Activated CD4-positive, alpha-beta memory T cell treated with anti-CD3 and anti-CD28 coated beads for 36 hours (primary cell): ENCODE results near the gene MCOLN2. TPM values are rescaled to one million over a fixed set of nuclear protein-coding genes. Genes with fewer than 3 reads are reported as not detected.
"Not testable (repeated sequence)": the region's sequence is repeated elsewhere in the genome, so short reads cannot be mapped to it uniquely, and the experiment has no call there.

ENCODE experiments used
- CTCF ChIA-PET: fragments of 350-600 bp; sonication (Branson Sonifier 250); formaldehyde crosslinking; loops from one replicate; lab custom pipeline; 2021; ENCODE audit warnings: antibody characterized with exemption, inconsistent platforms; lab: Charles Lee
- POLR2A ChIA-PET: fragments of 350-600 bp; sonication (Branson Sonifier 250); formaldehyde crosslinking; loops from one replicate; lab custom pipeline; 2021; ENCODE audit warnings: antibody characterized with exemption; lab: Charles Lee
- DNase-seq: peaks from one replicate; pipeline ENCODE4 v3.0.0-alpha.2; 2020
- H3K27ac Mint-ChIP-seq: one replicate; pipeline ENCODE4 v1.8.0; 2021; ENCODE audit warnings: mixed read lengths
- H3K27me3 Mint-ChIP-seq: one replicate; pipeline ENCODE4 v1.8.0; 2021; ENCODE audit warnings: mixed read lengths
- H3K36me3 Mint-ChIP-seq: one replicate; pipeline ENCODE4 v1.8.0; 2021; ENCODE audit warnings: mixed read lengths
- H3K4me1 Mint-ChIP-seq: one replicate; pipeline ENCODE4 v1.8.0; 2021; ENCODE audit warnings: low read depth, mixed read lengths
- H3K4me3 Mint-ChIP-seq: one replicate; pipeline ENCODE4 v1.8.0; 2021; ENCODE audit warnings: mild to moderate bottlenecking, mixed read lengths
- H3K9me3 Mint-ChIP-seq: one replicate; pipeline ENCODE4 v1.8.0; 2021; ENCODE audit warnings: mixed read lengths
- intact Hi-C: fragments of 100-400 bp; cut with micrococcal nuclease; formaldehyde crosslinking; loops from one replicate; pipeline ENCODE4 v1.15.1; 2023
- total RNA-seq, 2 experiments: library from RNA; stranded (reverse); gene quantifications; one replicate each; pipeline ENCODE4 v1.2.3, GENCODE V29; 2021

Gene MCOLN2
- total RNA-seq, 2 experiments from 2014 or later: 42.1 to 43.2 TPM

- H3K27ac Mint-ChIP-seq: no peak overlapping the region
- intact Hi-C loops: no loop called here
- DNase-seq: no peak
- H3K4me1 Mint-ChIP-seq: no peaks in the 10 kb centered on the region
- H3K9me3 Mint-ChIP-seq: no peaks in the 10 kb centered on the region
- H3K27me3 Mint-ChIP-seq: peaks cover 3% of the 10 kb centered on the region
- POLR2A ChIA-PET: no interaction called here
- no peaks in the 10 kb centered on the region for H3K36me3 Mint-ChIP-seq
- H3K4me3 Mint-ChIP-seq: no peak overlapping the region
- CTCF ChIA-PET: interaction anchor here (1.1 kb wide), 1 partner anchor 137 kb away, joined by 3 read pairs; no protein-coding TSS in a partner anchor
These were observed 77.4 kb downstream of the MCOLN2 start for GRCh38 chr1:84919461-84919970.

- ChIA-PET POLR2A (no interaction called here), CTCF (interaction anchor here (1.5 kb wide), 1 partner anchor 17 kb away, joined by 3 read pairs; no protein-coding TSS in a partner anchor)
- Mint-ChIP-seq H3K4me1 (no peaks in the 10 kb centered on the region), H3K9me3 (no peaks in the 10 kb centered on the region), H3K36me3 (no peaks in the 10 kb centered on the region), H3K27me3 (peaks cover 3% of the 10 kb centered on the region), H3K4me3 (no peak overlapping the region), H3K27ac (no peak overlapping the region)
- intact Hi-C loops: no loop called here
- no peak for DNase-seq
These were observed 78.1 kb downstream of the MCOLN2 start for GRCh38 chr1:84918726-84919336.

- DNase-seq: no peak
- CTCF ChIA-PET: no interaction called here
- H3K27ac Mint-ChIP-seq: no peak overlapping the region
- peaks cover 3% of the 10 kb centered on the region for H3K27me3 Mint-ChIP-seq
- POLR2A ChIA-PET: no interaction called here
- no peaks in the 10 kb centered on the region for H3K4me1 Mint-ChIP-seq
- no peaks in the 10 kb centered on the region for H3K36me3 Mint-ChIP-seq
- H3K9me3 Mint-ChIP-seq: no peaks in the 10 kb centered on the region
- H3K4me3 Mint-ChIP-seq: no peak overlapping the region
- intact Hi-C loops: no loop called here
These were observed 80.0 kb downstream of the MCOLN2 start for GRCh38 chr1:84916897-84917296.

GRCh38 chr1:84913555-84913892 lies 83.4 kb downstream of the MCOLN2 start:
- Mint-ChIP-seq H3K36me3 (no peaks in the 10 kb centered on the region), H3K27ac (no peak overlapping the region), H3K27me3 (peaks cover 3% of the 10 kb centered on the region), H3K4me1 (no peaks in the 10 kb centered on the region), H3K9me3 (no peaks in the 10 kb centered on the region), H3K4me3 (no peak overlapping the region)
- DNase-seq: no peak
- POLR2A ChIA-PET: no interaction called here
- CTCF ChIA-PET: interaction anchor here (1.2 kb wide), 1 partner anchor 28 kb away, joined by 3 read pairs; no protein-coding TSS in a partner anchor
- intact Hi-C loops: no loop called here

GRCh38 chr1:84912726-84913554 lies 84.0 kb downstream of the MCOLN2 start:
- ChIA-PET POLR2A (no interaction called here), CTCF (interaction anchor here (0.6 to 1.2 kb wide), 2 partner anchors 28 to 343 kb away, joined by 3 read pairs; no protein-coding TSS in a partner anchor)
- H3K4me3 Mint-ChIP-seq: no peak overlapping the region
- H3K4me1 Mint-ChIP-seq: no peaks in the 10 kb centered on the region
- H3K36me3 Mint-ChIP-seq: no peaks in the 10 kb centered on the region
- no peaks in the 10 kb centered on the region for H3K9me3 Mint-ChIP-seq
- no peak for DNase-seq
- no peak overlapping the region for H3K27ac Mint-ChIP-seq
- intact Hi-C loops: no loop called here
- H3K27me3 Mint-ChIP-seq: no peaks in the 10 kb centered on the region

GRCh38 chr1:84908746-84909464 lies 88.0 kb downstream of the MCOLN2 start:
- H3K9me3 Mint-ChIP-seq, H3K27ac Mint-ChIP-seq, CTCF ChIA-PET, DNase-seq, H3K36me3 Mint-ChIP-seq, intact Hi-C loops, POLR2A ChIA-PET, H3K4me1 Mint-ChIP-seq, H3K4me3 Mint-ChIP-seq, H3K27me3 Mint-ChIP-seq: not testable (repeated sequence)

- no peak for DNase-seq
- no peaks in the 10 kb centered on the region for H3K36me3 Mint-ChIP-seq
- CTCF ChIA-PET: no interaction called here
- H3K4me1 Mint-ChIP-seq: no peaks in the 10 kb centered on the region
- H3K27me3 Mint-ChIP-seq: no peaks in the 10 kb centered on the region
- H3K4me3 Mint-ChIP-seq: no peak overlapping the region
- peaks cover 1% of the 10 kb centered on the region for H3K9me3 Mint-ChIP-seq
- intact Hi-C loops: no loop called here
- POLR2A ChIA-PET: no interaction called here
- H3K27ac Mint-ChIP-seq: no peak overlapping the region
These were observed 89.7 kb downstream of the MCOLN2 start for GRCh38 chr1:84907095-84907827.

- H3K27ac Mint-ChIP-seq, H3K4me3 Mint-ChIP-seq, POLR2A ChIA-PET, intact Hi-C loops, H3K36me3 Mint-ChIP-seq, H3K27me3 Mint-ChIP-seq, DNase-seq, CTCF ChIA-PET, H3K4me1 Mint-ChIP-seq, H3K9me3 Mint-ChIP-seq: not testable (repeated sequence)
These were observed 94.2 kb downstream of the MCOLN2 start for GRCh38 chr1:84902727-84903126.

GRCh38 chr1:84899969-84900368 lies 96.9 kb downstream of the MCOLN2 start:
- POLR2A ChIA-PET: no interaction called here
- intact Hi-C loops: no loop called here
- Mint-ChIP-seq H3K4me3 (no peak overlapping the region), H3K36me3 (no peaks in the 10 kb centered on the region), H3K9me3 (peaks cover 3% of the 10 kb centered on the region), H3K4me1 (no peaks in the 10 kb centered on the region), H3K27me3 (peaks cover 3% of the 10 kb centered on the region), H3K27ac (no peak overlapping the region)
- no peak for DNase-seq
- CTCF ChIA-PET: no interaction called here

GRCh38 chr1:84896279-84896678 lies 100.6 kb downstream of the MCOLN2 start:
- POLR2A ChIA-PET: no interaction called here
- CTCF ChIA-PET: interaction anchor here (1.1 kb wide), 1 partner anchor 114 kb away, joined by 4 read pairs; no protein-coding TSS in a partner anchor
- no peak overlapping the region for H3K4me3 Mint-ChIP-seq
- no peaks in the 10 kb centered on the region for H3K9me3 Mint-ChIP-seq
- intact Hi-C loops: no loop called here
- peaks cover 27% of the 10 kb centered on the region for H3K27me3 Mint-ChIP-seq
- peaks cover 12% of the 10 kb centered on the region for H3K4me1 Mint-ChIP-seq
- no peak overlapping the region for H3K27ac Mint-ChIP-seq
- no peak for DNase-seq
- H3K36me3 Mint-ChIP-seq: no peaks in the 10 kb centered on the region

- H3K27ac Mint-ChIP-seq: no peak within 1 kb of the TSS
- CTCF ChIA-PET: no interaction called here
- peaks cover 18% of the 10 kb centered on the region for H3K4me1 Mint-ChIP-seq
- intact Hi-C loops: loop anchor here (2.0 kb wide), 1 partner anchor 110 kb away; no protein-coding TSS in a partner anchor
- H3K4me3 Mint-ChIP-seq: peak within 1 kb of the TSS; percentile 65
- DNase-seq: peak; percentile 50
- POLR2A ChIA-PET: interaction anchor here (0.7 kb wide), 1 partner anchor 169 kb away, joined by 3 read pairs; a partner anchor contains a TSS
- H3K9me3 Mint-ChIP-seq: no peaks in the 10 kb centered on the region
- no peaks in the 10 kb centered on the region for H3K36me3 Mint-ChIP-seq
- H3K27me3 Mint-ChIP-seq: peaks cover 27% of the 10 kb centered on the region
These were observed 104.0 kb downstream of the MCOLN2 start, which contains the start of gene LPAR3 for GRCh38 chr1:84892705-84893618. TSS of gene LPAR3 (minus strand) at chr1:84893206. CDS start at chr1:84866120, 27,086 bp downstream.
